ENCODE results near the gene TRAF3. TPM values are rescaled to one million over a fixed set of nuclear protein-coding genes. Genes with fewer than 3 reads are reported as not detected.
"Not testable (repeated sequence)": the region's sequence is repeated elsewhere in the genome, so short reads cannot be mapped to it uniquely, and the experiment has no call there.

The TRAF3 gene
- total RNA-seq, 1 experiment from 2014 or later = 15.1 TPM

DNA sequence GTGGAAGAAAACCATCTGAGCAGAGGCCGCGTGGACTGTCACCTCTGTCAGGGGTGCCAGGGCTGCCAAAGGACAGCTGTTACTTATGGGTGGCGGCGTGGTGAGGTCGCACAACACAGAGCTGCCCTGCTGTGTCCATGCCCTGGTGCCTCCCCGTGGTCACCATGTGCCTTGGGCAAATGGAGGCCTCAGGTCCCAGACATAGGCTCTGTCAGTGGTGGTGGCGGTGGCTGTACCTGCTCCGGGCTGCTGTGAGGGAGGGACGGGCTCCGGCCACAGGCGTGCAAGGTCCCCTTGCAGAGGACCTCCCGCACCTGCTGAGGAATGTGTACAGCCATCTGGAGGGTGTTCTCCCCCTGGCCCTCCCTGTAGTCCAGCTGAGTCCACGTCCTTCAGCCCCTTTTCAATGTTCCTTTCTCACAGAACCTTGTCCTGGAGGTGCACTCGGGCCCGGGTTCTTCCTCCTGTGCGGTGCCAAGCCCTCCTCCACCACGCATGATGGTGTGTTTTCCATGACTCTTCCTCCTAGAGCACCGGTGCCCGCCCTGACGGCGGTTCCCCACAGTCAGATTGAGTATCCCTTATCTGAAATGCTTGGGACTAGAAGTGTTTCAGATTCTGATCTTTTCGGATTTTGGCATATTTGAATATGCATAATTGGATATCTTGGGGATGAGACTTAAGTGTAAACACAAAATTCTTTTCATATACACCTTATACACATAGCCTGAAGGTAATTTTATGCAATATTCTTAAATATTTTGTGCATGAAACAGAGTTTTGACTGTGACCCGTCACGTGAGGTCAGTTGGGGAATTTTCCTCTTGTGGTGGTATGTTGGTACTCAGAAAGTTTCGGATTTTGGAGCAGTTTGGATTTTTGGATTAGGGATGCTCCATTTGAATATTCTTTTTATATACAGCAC, 49.8 kb downstream of the TRAF3 start:
- no peak for DNase-seq (ENCODE audit: extremely low read depth, low read depth)

DNA sequence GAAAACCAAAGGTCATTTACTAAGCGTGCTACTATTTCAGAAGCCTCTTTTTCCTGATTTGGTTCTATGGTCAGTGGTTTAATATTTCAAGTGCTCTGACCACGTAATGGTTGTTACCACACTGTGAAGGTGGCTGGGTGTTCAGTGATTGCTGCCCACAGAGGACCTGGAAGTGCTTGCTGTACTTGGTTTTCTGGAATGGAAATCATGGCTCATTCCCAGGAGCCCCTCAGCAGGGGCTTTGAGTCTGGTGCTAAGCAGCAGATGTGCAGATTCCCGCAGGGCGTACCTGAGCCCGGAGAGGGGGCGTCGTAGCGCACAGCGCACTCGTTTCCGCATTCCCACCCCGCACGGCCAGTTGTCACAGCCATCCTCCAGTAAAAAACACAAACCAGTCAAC, 50.5 kb downstream of the TRAF3 start:
- no peak for DNase-seq (ENCODE audit: extremely low read depth, low read depth)

- DNase-seq (ENCODE audit: extremely low read depth, low read depth) = no peak
Measured at GRCh38 chr14:102828151-102828550, 50.9 kb downstream of the TRAF3 start.

GRCh38 chr14:102829016-102829548, 51.8 kb downstream of the TRAF3 start:
- DNase-seq (ENCODE audit: extremely low read depth, low read depth) = no peak

GRCh38 chr14:102830474-102831045, 53.3 kb downstream of the TRAF3 start:
- no peak for DNase-seq (ENCODE audit: extremely low read depth, low read depth)

DNA sequence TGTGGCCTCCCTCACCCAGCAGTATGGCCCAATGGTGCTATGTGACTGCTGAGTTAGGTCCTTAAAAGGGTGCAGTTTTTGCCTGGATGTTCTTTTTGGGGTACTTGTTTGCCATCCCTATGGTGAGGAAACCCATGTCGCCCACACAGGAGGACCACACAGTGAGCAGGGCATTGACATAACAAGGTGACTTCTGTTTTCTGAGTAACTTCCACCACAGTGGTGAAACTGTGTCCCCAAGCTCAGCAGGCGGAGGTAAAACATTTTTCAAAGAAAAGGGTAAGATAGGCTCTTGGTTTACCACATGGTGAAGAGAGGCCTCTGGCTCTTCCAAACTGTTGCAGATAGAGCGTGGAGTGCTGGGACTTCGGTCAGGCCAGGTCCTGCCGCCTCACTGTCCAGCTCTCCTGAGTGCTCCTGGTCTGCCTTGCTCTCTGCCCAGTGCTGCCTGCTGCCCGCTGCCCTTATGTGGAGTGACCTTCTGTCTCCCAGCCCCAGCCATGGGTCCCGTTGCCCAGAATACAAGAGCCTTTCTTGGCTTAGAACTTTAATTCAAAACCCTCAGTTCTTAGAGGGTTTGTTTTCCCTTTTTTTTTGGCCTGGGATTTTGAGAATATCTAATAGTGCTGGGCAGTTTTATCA, 54.0 kb downstream of the TRAF3 start:
- DNase-seq (ENCODE audit: extremely low read depth, low read depth) = no peak

DNA sequence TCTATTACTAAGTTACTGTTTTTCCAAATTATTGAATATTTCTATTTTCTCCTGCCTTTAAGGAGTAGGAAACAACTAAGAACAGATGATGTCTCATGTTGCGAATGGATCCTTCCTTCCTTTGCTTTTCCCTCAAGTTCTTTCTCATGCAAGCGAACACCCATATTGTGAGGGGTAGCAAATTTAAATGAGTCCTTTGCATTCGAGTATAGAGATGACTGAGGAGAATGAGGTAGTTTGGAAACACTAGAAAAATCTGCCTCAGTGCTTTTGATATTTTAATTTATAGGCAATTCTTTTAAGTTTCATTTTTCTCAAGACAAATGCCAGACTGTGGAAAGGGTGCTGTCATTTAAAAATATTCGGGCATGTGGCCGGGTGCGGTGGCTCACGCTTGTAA, 56.1 kb downstream of the TRAF3 start:
- DNase-seq (ENCODE audit: extremely low read depth, low read depth) = no peak

GRCh38 chr14:102833991-102834390, 56.7 kb downstream of the TRAF3 start:
- no peak for DNase-seq (ENCODE audit: extremely low read depth, low read depth)

DNA sequence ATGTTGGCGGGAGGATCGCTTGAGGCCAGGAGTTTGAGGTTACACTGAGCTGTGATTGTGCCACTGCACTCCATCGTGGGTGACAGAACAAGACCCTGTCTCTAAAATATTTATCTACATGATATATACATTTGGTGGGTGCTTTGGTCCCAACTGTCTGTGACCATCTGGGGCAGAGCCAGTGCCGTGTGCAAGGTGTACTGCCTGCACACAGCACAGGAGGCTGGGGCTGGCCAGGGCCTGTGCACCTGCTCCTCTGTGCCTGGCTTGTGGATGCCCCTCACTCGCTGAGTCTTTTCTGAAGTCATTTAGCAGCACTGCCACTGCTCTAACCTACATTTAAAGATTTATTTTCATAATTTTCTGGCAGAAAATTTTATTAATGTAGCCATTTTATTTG, 58.7 kb downstream of the TRAF3 start:
- DNase-seq (ENCODE audit: extremely low read depth, low read depth) = no peak

- DNase-seq (ENCODE audit: extremely low read depth, low read depth) = not testable (repeated sequence)
Measured at GRCh38 chr14:102837120-102837519, 59.9 kb downstream of the TRAF3 start.

DNA sequence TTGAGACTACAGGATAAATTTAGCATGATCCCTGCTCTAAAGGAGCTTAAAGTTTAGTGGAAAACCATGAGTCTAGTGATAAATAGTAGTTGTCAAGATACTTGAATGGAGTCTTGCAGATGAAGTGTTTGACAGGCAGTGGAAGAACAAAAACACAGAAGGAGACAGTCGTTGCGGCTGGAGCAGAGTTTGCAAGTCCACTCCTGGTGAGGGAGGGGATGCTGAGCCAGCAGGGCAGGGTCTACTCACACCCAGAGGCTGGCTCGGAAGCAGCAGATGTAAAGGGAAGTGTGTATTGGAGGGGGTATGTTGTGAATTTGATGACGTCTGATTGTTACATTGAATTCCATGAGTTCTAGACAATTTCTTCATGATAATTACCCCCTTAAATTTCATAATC, 61.3 kb downstream of the TRAF3 start:
- no peak for DNase-seq (ENCODE audit: extremely low read depth, low read depth)

GRCh38 chr14:102840115-102840514, 62.9 kb downstream of the TRAF3 start:
- no peak for DNase-seq (ENCODE audit: extremely low read depth, low read depth)

DNA sequence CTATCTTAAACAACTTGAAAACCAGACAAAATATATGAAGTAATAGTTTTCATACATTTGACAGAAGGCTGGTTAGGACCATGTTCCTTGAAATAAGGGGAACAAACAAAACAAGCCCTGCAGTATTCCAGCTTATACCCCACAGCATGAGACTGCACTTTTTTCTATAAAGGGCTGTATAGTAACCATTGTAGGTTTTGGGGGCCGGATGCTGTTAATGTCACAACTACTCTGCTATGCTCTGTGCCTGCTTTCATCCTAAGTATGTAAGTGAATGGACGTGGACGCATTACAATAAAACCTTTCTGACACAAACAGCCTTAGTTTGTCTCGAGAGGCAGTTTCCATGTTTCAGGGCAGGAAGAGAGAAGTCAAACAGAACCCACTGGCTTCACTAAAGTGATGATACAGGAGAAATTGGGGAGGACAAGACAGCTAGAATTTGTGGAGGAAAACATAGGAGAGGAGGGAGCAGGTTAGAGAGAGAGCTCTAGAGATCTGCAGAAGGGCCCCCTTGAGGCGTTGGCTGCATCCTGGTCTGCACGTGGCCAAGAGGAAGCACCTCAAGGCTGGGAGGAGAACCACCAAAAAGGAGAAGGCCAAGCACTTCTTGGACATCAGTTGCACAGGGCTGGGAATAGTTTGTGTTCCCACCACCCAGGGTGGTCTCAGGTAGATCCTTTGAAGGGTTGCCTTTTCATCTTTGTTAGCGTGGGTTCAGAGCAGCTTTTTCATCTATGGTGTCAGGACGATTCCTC, 63.7 kb downstream of the TRAF3 start:
- DNase-seq (ENCODE audit: extremely low read depth, low read depth) = no peak

DNA sequence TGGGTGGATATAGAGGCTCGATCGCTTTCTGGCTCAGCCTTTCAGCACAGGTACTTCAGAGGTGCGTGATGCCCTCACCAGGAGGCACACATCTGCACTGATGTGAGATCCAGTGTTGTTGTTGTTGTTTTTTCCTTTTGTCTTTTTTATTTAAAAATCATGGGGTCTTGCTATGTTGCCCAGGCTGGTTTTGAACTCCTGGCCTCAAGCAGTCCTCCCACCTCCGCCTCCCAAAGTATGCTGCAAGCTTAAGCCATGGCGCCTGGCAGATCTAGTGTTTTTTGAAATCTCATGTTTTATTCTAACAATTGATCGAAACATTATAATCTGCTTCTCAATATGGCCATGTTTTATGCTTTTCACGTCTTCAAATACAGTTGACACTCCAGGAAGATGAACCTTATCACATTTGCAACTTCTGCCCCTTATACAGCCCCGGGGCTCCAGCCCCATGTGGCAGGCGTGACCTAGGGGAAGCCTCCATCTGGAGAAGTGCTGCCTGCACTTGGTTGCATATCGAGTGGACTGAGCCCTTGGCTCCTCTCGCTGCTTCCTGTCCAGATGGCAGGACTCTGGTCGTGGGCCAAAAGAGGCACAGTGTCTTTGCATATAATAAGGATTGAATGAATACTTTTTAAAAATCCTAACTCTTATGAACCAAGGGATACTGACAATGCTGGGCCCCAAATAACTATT, 71.7 kb downstream of the TRAF3 start:
- no peak for DNase-seq (ENCODE audit: extremely low read depth, low read depth)

DNA sequence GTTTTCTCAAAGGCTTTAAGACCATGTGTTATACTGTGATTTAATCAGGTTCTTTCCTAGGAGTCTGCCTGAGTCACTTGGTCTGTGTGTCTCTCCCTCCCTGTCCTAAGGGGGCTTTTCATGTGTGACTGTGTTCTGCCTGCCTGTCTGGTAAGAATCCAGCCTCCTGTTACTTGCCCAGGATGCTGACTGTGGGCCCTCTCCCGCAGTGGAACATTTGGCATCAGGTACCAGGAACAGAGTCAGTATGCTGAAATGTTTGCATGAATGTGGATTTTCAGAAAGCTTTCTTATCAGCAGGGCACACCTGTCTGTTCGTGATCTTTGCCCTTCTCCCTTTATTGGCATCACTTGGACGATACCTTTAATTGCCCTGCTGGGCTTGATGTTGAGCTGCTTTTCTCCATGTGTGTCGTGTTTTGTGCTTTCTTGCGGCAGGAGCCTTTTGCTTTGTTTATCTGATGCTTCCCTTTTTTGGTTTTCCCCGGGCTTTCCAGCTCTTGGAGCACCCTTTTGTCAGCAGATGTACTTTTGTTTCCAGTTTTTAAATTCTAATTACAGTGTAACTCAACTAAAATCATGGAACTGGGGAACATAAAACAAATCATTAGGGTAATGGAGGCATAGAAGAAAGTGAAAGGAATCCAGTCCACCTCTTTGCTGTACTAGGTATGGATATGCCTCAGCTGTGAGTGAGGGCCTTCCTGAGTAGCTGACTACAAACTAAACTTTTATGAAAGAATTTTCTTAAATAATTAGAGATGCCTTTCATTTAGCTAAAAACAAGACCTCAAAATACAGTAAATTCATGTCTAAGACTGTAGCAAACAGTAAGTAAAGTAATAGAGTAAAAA, 72.5 kb downstream of the TRAF3 start:
- no peak for DNase-seq (ENCODE audit: extremely low read depth, low read depth)

GRCh38 chr14:102853648-102854047, 76.4 kb downstream of the TRAF3 start:
- no peak for DNase-seq (ENCODE audit: extremely low read depth, low read depth)

DNA sequence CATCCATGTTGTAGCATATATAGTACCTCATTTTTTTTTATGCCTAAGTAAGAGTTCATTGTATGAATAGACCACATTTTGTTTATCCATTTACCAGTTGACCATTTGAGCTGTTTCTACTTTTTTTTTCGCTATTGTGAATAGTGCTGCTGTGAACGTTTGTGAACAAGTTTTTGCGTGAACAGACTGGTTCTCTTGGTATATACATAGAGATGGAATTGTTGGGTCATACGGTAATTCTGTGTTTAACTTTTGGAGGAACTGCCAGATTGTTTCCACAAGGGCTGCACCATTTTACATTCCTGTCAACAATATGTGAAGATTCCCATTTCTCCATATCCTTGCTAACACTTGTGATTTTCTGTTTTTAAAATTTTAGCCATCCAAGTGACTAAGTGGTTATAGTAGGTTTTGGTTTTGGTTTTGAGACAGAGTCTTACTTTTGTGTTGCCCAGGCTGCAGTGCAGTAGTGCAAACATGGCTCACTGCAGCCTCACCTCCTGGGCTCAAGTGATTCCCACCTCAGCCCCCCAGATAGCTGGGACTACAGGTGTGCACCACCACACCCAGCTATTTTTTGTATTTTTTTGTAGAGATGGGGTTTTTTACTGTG, 76.9 kb downstream of the TRAF3 start:
- no peak for DNase-seq (ENCODE audit: extremely low read depth, low read depth)

DNA sequence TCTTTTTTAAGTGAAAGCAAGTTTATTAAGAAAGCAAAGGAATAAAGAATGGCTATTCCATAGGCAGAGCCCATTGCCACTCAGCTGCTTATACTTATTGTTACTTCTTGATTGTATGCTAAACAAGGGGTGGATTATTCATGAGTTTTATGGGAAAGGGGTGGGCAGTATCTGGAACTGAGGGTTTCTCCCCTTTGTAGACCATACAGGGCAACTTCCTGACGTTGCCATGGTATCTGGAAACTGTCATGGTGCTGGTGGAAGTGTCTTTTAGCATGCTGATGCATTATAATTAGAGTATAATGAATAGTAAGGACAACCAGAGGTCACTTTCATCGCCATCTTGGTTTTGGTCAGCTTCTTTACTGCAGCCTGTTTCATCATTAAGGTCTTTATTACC, 78.9 kb downstream of the TRAF3 start:
- no peak for DNase-seq (ENCODE audit: extremely low read depth, low read depth)

- DNase-seq (ENCODE audit: extremely low read depth, low read depth) = no peak
Measured at GRCh38 chr14:102857444-102857843, 80.2 kb downstream of the TRAF3 start.
